Right lobe of liver (tissue), 4 donors: ENCODE measurements around the gene MT1X.

Source experiments
- CTCF ChIP-seq, 4 donors: fragments of 200-600 bp in 3 of 4; fragments of 450-650 bp in 1 of 4; IDR thresholded peaks; one replicate each; pipeline versions ENCODE4 v1.5.1 to v1.8.0; 2016 to 2022; ENCODE audit warnings: antibody characterized with exemption in 4 of 4, mild to moderate bottlenecking in 2 of 4
- POLR2A ChIP-seq: fragments of 450-650 bp; IDR thresholded peaks from one replicate; pipeline ENCODE4 v1.6.1; 2017; ENCODE audit warnings: antibody characterized with exemption, mild to moderate bottlenecking
- donor health status: DM: no; HTN: no; CAD: no.
- donor health status: DM: no; HTN: no; CAD: no.
- donor health status: DM: no; HTN: yes; CAD: no.

- TF ChIP-seq CTCF (IDR thresholded peaks at IDR 0.05): no peak
- no peak for TF ChIP-seq POLR2A
These were observed 40.1 kb downstream of the MT1X start for GRCh38 chr16:56722200-56722842.
